A673 (cell line): ENCODE data around the gene XPO5. TPM values are rescaled to one million over a fixed set of nuclear protein-coding genes. Genes with fewer than 3 reads are reported as not detected.

Experiments used
- BruUV-seq: library from RNA; stranded (reverse); fragments of 400-500 nt; replicated peaks from 2 replicates; lab custom pipeline; 2021; lab: Mats Ljungman, UMichigan
- CTCF ChIA-PET: fragments of 300-600 bp; sonication (Branson Sonifier 250); formaldehyde crosslinking; loops from one replicate; lab custom pipeline; 2022; ENCODE audit warnings: antibody characterized with exemption; lab: Charles Lee
- POLR2A ChIA-PET: fragments of 300-600 bp; sonication (Branson Sonifier 250); formaldehyde crosslinking; loops from one replicate; lab custom pipeline; 2022; ENCODE audit warnings: antibody characterized with exemption; ENCODE audit not compliant: low non-redundant PET; lab: Charles Lee
- DNase-seq: peaks from one replicate; pipeline ENCODE4 v3.0.0-alpha.2; 2015; ENCODE audit warnings: low spot score
- H3K27ac ChIP-seq: fragments of 200-600 bp; sonication (generic); 2 replicates; pipeline ENCODE4 v1.5.1; 2016; ENCODE audit warnings: mixed run types, low read depth, mild to moderate bottlenecking, mixed read lengths, antibody characterized with exemption, low read length; ENCODE audit not compliant: poor library complexity, severe bottlenecking
- H3K27me3 ChIP-seq: fragments of 200-600 bp; sonication (generic); replicated peaks from 2 replicates; pipeline ENCODE4 v1.6.1; 2017; ENCODE audit warnings: mixed run types, low read depth, mild to moderate bottlenecking, mixed read lengths, antibody characterized with exemption, low read length; ENCODE audit not compliant: insufficient read depth, poor library complexity
- H3K36me3 ChIP-seq: fragments of 200-600 bp; sonication (generic); 2 replicates; pipeline ENCODE4 v1.6.1; 2016; ENCODE audit warnings: mixed run types, mild to moderate bottlenecking, mixed read lengths, antibody characterized with exemption, low read length; ENCODE audit not compliant: insufficient read depth, poor library complexity, severe bottlenecking
- H3K4me1 ChIP-seq: fragments of 200-600 bp; sonication (generic); 2 replicates; pipeline ENCODE4 v1.6.1; 2017; ENCODE audit warnings: mixed run types, mild to moderate bottlenecking, mixed read lengths, antibody characterized with exemption, low read length; ENCODE audit not compliant: insufficient read depth, poor library complexity, severe bottlenecking
- H3K4me3 ChIP-seq: fragments of 200-600 bp; sonication (generic); 2 replicates; pipeline ENCODE4 v1.5.1; 2016; ENCODE audit warnings: low read depth, mixed run types, mild to moderate bottlenecking, mixed read lengths, low read length; ENCODE audit not compliant: poor library complexity, severe bottlenecking
- H3K9me3 ChIP-seq: fragments of 200-600 bp; sonication (generic); 2 replicates; pipeline ENCODE4 v1.6.1; 2016; ENCODE audit warnings: mixed run types, low read depth, mild to moderate bottlenecking, mixed read lengths, antibody characterized with exemption, low read length; ENCODE audit not compliant: poor library complexity, severe bottlenecking
- EZH2 ChIP-seq: fragments of 200-600 bp; sonication (generic); IDR thresholded peaks from 2 replicates; pipeline ENCODE4 v1.6.1; 2017; ENCODE audit warnings: borderline replicate concordance, low read depth, mild to moderate bottlenecking, mixed read lengths, antibody characterized with exemption, low read length; ENCODE audit not compliant: poor library complexity, severe bottlenecking
- intact Hi-C: fragments of 100-400 bp; cut with micrococcal nuclease; formaldehyde crosslinking; loops from one replicate; pipeline ENCODE4 v1.10.0; 2022; ENCODE audit not compliant: unreplicated experiment
- total RNA-seq: library from RNA; stranded (reverse); gene quantifications from 2 replicates; pipeline ENCODE4 v1.2.3, GENCODE V29; 2021
- TF ChIP-seq, protein P1 (sequence below): fragments of 300-800, 200-600 bp; sonication (generic); conservative IDR thresholded peaks from 2 replicates; pipeline ENCODE4 v1.5.1; 2017; ENCODE audit warnings: low read depth, mild to moderate bottlenecking, antibody characterized with exemption, low read length, moderate library complexity, mixed read lengths

XPO5 gene
- total RNA-seq, 1 experiment from 2014 or later: 111 TPM

DNA sequence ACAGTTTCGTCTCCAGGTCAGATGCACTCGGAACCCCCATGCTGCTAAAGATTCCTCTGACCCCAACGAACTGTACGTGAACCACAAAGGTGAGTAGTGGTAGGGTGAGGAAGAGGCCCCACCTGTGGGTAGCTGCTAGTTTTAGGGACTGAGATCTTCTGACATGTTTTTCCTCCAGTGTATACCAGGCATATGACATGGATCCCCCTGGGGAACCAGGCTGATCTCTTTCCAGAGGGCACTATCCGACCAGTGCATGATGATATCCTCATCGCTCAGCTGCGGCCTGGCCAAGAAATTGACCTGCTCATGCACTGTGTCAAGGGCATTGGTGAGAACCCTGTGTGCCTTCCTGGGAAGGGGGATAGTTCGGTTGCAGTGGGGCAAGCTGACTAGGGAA, 55.7 kb downstream of the XPO5 start:
- intact Hi-C loops: no loop called here
- POLR2A ChIA-PET: no interaction called here
- no peaks in the 10 kb centered on the region for H3K9me3 ChIP-seq
- H3K36me3 ChIP-seq: peaks cover 66% of the 10 kb centered on the region
- peaks cover 12% of the 10 kb centered on the region for H3K4me1 ChIP-seq
- no peak overlapping the region for H3K4me3 ChIP-seq
- no peaks in the 10 kb centered on the region for H3K27me3 ChIP-seq
- CTCF ChIA-PET: no interaction called here
- DNase-seq: no peak
- no peak overlapping the region for H3K27ac ChIP-seq
- TF ChIP-seq, protein P1, sequence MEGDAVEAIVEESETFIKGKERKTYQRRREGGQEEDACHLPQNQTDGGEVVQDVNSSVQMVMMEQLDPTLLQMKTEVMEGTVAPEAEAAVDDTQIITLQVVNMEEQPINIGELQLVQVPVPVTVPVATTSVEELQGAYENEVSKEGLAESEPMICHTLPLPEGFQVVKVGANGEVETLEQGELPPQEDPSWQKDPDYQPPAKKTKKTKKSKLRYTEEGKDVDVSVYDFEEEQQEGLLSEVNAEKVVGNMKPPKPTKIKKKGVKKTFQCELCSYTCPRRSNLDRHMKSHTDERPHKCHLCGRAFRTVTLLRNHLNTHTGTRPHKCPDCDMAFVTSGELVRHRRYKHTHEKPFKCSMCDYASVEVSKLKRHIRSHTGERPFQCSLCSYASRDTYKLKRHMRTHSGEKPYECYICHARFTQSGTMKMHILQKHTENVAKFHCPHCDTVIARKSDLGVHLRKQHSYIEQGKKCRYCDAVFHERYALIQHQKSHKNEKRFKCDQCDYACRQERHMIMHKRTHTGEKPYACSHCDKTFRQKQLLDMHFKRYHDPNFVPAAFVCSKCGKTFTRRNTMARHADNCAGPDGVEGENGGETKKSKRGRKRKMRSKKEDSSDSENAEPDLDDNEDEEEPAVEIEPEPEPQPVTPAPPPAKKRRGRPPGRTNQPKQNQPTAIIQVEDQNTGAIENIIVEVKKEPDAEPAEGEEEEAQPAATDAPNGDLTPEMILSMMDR: no peak
- TF ChIP-seq EZH2: no peak
- no TSS peak for BruUV-seq

DNA sequence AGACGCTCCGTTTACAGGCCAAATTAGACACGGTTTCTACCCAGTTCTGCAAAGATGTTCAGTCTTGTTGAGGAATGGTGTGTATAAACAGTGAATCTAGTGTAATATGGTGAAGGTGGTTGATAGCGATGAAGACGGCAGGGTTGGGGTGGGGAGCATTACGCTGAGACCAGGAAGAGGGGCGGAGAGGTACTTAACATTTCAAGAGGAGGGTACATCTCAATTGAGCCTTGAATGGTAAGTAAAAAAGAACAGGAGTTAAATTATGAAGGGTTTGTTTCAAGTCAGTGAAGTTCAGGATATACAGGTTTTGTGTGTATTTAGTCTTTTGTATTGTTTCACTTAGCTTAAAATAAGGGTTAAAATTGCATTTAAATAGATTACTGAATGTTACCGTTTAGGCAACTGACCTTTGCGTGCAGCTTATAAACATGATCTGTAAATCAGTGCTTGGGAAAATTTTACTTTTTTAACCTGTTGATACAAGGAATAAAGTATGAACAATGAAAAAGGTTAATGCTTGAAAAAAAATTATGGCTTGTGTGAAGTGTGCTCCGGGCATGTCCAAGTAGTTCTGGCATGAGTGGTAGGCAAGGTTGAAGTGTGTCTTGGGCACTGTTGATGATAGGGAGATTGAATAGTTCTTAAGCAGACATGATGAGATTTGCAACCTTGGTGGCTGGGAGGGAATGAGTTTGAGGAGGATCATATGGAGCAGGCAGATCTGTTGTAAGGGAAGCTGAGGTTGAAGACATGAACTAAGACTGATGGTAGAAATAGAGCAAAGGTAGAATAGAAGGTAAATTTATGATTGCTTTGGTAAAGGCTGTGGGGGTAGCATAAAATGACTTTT, 58.1 kb downstream of the XPO5 start:
- Histone ChIP-seq H3K36me3 (peaks cover 63% of the 10 kb centered on the region), H3K27ac (peak overlapping the region; percentile 88), H3K4me3 (peak overlapping the region; percentile 89), H3K9me3 (no peaks in the 10 kb centered on the region), H3K27me3 (no peaks in the 10 kb centered on the region), H3K4me1 (peaks cover 12% of the 10 kb centered on the region)
- TF ChIP-seq EZH2: no peak
- TF ChIP-seq, protein P1: no peak
- CTCF ChIA-PET: no interaction called here
- intact Hi-C loops: loop anchor here (1.0 kb wide), 1 partner anchor 616 kb away; no protein-coding TSS in a partner anchor
- no peak for DNase-seq
- POLR2A ChIA-PET: no interaction called here
- BruUV-seq: TSS peak; percentile 61

DNA sequence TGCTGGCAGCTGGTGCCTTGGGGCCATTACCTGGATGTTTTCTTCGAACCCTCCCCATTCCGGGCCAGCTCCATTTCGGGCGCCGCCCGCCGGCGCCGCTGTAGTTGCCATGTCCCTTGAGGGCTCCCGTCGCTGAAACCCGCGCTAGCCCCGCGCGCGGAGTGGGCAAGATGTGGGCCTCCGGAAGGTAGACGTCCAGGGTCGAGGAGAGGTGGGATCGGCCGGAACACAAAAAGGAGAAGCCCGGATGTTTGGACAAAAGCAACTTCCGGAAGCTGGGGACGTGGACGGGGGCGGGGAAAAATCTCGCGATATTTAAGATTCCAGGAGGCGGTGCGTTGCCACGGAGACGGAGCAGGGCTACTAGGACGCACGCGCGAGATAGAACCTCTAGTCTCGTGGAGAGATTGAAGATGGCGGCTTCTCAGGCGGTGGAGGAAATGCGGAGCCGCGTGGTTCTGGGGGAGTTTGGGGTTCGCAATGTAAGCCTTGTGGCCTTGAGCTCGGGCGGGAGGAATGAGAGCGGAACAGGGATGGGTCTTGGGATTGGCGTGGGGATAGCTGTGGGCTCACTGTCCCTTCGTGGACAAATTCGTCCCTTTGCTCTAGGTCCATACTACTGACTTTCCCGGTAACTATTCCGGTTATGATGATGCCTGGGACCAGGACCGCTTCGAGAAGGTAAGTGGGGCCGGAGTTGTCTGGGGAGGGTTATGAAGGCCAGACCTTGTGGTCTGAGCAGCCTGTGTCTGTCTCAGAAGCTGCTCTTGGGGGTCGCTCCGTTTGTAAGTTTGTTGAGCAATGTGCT, 58.9 kb downstream of the XPO5 start, which contains the start of the genes POLR1C and YIPF3:
POLR1C (plus strand) TSS at position 393 of the 808 bp plus-strand sequence; CDS start at position 414, 21 bp downstream.
YIPF3 (minus strand) TSS at position 230 of the 808 bp plus-strand sequence; CDS start at position 111, 119 bp downstream.
- ChIA-PET CTCF (no interaction called here), POLR2A (interaction anchor here (0.6 kb wide), 1 partner anchor 50 kb away, joined by 3 read pairs; no protein-coding TSS in a partner anchor)
- Histone ChIP-seq H3K27ac (peak within 1 kb of the TSS; percentile 88), H3K9me3 (no peaks in the 10 kb centered on the region), H3K27me3 (no peaks in the 10 kb centered on the region), H3K36me3 (peaks cover 63% of the 10 kb centered on the region), H3K4me3 (peak within 1 kb of the TSS; percentile 89), H3K4me1 (peaks cover 12% of the 10 kb centered on the region)
- TF ChIP-seq EZH2: no peak
- TF ChIP-seq, protein P1: no peak
- DNase-seq: peak; percentile 99
- BruUV-seq: no TSS peak
- intact Hi-C loops: loop anchor here (1.0 kb wide), 1 partner anchor 616 kb away; no protein-coding TSS in a partner anchor
